ENCODE measurements around the gene SLC44A1. TPM values are rescaled to one million over a fixed set of nuclear protein-coding genes. Genes with fewer than 3 reads are reported as not detected.
"Not testable (repeated sequence)": the region's sequence is repeated elsewhere in the genome, so short reads cannot be mapped to it uniquely, and the experiment has no call there.

SLC44A1 gene
- total RNA-seq, 1 experiment from 2014 or later: 30.1 TPM

- DNase-seq (ENCODE audit: low read depth): no peak
These were observed 2.4 kb upstream of the SLC44A1 start for GRCh38 chr9:105242062-105242461.

GRCh38 chr9:105242557-105242956 lies 1.9 kb upstream of the SLC44A1 start:
- no peak for DNase-seq (ENCODE audit: low read depth)

GRCh38 chr9:105243015-105243686 lies 1.3 kb upstream of the SLC44A1 start:
- DNase-seq (ENCODE audit: low read depth): peak; percentile 37

- DNase-seq (ENCODE audit: low read depth): no peak
These were observed 230 bp downstream of the SLC44A1 start for GRCh38 chr9:105244734-105245028.

- DNase-seq (ENCODE audit: low read depth): peak; percentile 35
These were observed 809 bp downstream of the SLC44A1 start for GRCh38 chr9:105245029-105245890.

- DNase-seq (ENCODE audit: low read depth): no peak
These were observed 1.4 kb downstream of the SLC44A1 start for GRCh38 chr9:105245891-105246161.

- no peak for DNase-seq (ENCODE audit: low read depth)
These were observed 2.3 kb downstream of the SLC44A1 start for GRCh38 chr9:105246656-105247173.

- no peak for DNase-seq (ENCODE audit: low read depth)
These were observed 4.2 kb downstream of the SLC44A1 start for GRCh38 chr9:105248691-105249090.

GRCh38 chr9:105251133-105251532 lies 6.7 kb downstream of the SLC44A1 start:
- no peak for DNase-seq (ENCODE audit: low read depth)

- no peak for DNase-seq (ENCODE audit: low read depth)
These were observed 7.4 kb downstream of the SLC44A1 start for GRCh38 chr9:105251733-105252404.

- no peak for DNase-seq (ENCODE audit: low read depth)
These were observed 7.9 kb downstream of the SLC44A1 start for GRCh38 chr9:105252405-105252756.

GRCh38 chr9:105254226-105254625 lies 9.8 kb downstream of the SLC44A1 start:
- no peak for DNase-seq (ENCODE audit: low read depth)

GRCh38 chr9:105255421-105255820 lies 11.0 kb downstream of the SLC44A1 start:
- DNase-seq (ENCODE audit: low read depth): no peak

GRCh38 chr9:105256569-105256968 lies 12.1 kb downstream of the SLC44A1 start:
- DNase-seq (ENCODE audit: low read depth): not testable (repeated sequence)

- no peak for DNase-seq (ENCODE audit: low read depth)
These were observed 13.4 kb downstream of the SLC44A1 start for GRCh38 chr9:105257809-105258208.

GRCh38 chr9:105258225-105258737 lies 13.8 kb downstream of the SLC44A1 start:
- DNase-seq (ENCODE audit: low read depth): no peak

GRCh38 chr9:105259274-105259673 lies 14.8 kb downstream of the SLC44A1 start:
- no peak for DNase-seq (ENCODE audit: low read depth)

- DNase-seq (ENCODE audit: low read depth): no peak
These were observed 15.5 kb downstream of the SLC44A1 start for GRCh38 chr9:105259731-105260612.

GRCh38 chr9:105262497-105262896 lies 18.0 kb downstream of the SLC44A1 start:
- no peak for DNase-seq (ENCODE audit: low read depth)

- DNase-seq (ENCODE audit: low read depth): no peak
These were observed 19.9 kb downstream of the SLC44A1 start for GRCh38 chr9:105264380-105264779.

- not testable (repeated sequence) for DNase-seq (ENCODE audit: low read depth)
These were observed 23.8 kb downstream of the SLC44A1 start for GRCh38 chr9:105268254-105268653.
